Measurements from ENCODE around the gene CLDN25.
"Not testable (repeated sequence)": the region's sequence is repeated elsewhere in the genome, so short reads cannot be mapped to it uniquely, and the experiment has no call there.

The CLDN25 gene

GRCh38 chr11:113779496-113779895 is at the start of gene CLDN25:
CLDN25 (plus strand) TSS chr11:113779796; CDS start chr11:113779796, 0 bp downstream.
- DNase-seq (ENCODE audit: low read depth, low spot score) = no peak
- no CpG with 5 or more reads among the region's 4 CpGs for WGBS (ENCODE audit: insufficient coverage, insufficient read length)
- Histone ChIP-seq H3K36me3 (ENCODE audit: control insufficient read depth, insufficient read depth, low read length) (no peaks in the 10 kb centered on the region), H3K9me3 (ENCODE audit: control insufficient read depth, insufficient read depth, low read length) (no peaks in the 10 kb centered on the region), H3K27me3 (ENCODE audit: control insufficient read depth, insufficient read depth, low read length) (no peaks in the 10 kb centered on the region), H3K4me1 (ENCODE audit: control insufficient read depth, insufficient read depth, low read length) (no peaks in the 10 kb centered on the region), H3K27ac (ENCODE audit: low read length) (no peak within 1 kb of the TSS), H3K4me3 (ENCODE audit: low read length) (no peak within 1 kb of the TSS)

DNA sequence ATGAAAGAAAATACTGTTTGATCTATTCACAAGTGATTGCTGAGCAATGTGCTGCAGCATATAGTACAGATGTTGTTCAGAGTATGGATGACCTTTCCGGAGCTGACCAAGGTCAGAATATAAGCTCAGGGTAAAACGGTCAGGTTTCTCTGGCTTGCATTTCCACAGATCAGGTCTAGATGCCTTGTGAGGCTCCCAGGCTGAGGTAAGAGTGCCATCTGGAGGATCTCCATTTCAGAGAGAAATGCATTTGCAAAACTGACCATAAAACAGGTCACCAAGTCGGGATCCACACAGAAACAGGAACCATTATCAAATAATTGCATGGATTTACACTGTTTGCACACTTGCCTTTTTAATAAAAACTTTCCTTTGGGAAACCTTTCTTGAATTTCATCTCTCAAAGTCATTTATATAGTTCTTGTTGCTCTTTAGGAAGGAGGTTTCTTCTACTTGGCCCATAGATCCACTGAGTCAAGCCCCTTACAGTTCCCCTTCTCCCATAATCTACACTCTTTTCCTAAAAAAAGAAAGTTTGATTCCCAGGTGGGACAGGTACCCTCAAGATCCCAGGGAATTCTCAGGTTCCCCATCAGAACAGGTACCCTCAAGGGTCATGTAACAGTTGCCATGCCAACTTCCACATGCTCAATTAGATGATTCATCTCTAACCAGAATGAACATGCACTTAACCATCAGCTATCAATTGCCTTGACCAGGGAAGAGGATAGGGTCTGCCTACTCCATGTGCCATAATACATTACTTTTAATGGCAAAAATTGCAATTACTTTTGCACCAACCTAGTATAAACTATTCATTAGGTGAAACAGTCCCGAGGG is 48.5 kb upstream of the CLDN25 start:
- WGBS (ENCODE audit: insufficient coverage, insufficient read length) = no CpG with 5 or more reads among the region's 4 CpGs

DNA sequence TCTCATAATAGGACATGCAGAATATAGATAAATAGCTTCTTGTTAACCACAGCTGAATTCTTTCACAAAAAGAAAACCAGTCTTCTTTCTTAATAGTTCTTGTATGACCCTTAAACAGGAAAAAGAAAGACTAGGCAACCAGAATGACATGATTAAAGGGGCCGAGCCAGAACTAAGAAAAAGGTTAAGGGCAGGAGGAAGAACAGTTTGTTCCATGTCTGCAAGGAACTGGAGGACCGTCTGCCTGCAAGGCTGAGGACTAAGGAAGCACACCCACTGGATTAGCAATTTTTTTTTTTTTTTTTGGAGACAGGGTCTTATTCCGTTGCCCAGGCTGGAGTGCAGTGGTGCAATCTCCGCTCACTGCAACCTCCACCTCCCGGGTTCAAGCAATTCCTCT is 47.5 kb upstream of the CLDN25 start:
- Histone ChIP-seq H3K9me3 (ENCODE audit: control insufficient read depth, insufficient read depth, low read length) (no peaks in the 10 kb centered on the region), H3K27me3 (ENCODE audit: control insufficient read depth, insufficient read depth, low read length) (no peaks in the 10 kb centered on the region), H3K4me3 (ENCODE audit: low read length) (no peak overlapping the region), H3K4me1 (ENCODE audit: control insufficient read depth, insufficient read depth, low read length) (no peaks in the 10 kb centered on the region), H3K27ac (ENCODE audit: low read length) (no peak overlapping the region), H3K36me3 (ENCODE audit: control insufficient read depth, insufficient read depth, low read length) (no peaks in the 10 kb centered on the region; the same call in 1 of the 2 replicates)
- no CpG with 5 or more reads among the region's 5 CpGs for WGBS (ENCODE audit: insufficient coverage, insufficient read length)
- no peak for DNase-seq (ENCODE audit: low read depth, low spot score)

More for the DNA sequence above, 48.5 kb upstream of the CLDN25 start:
- Histone ChIP-seq H3K27me3 (ENCODE audit: control insufficient read depth, insufficient read depth, low read length) (no peaks in the 10 kb centered on the region), H3K27ac (ENCODE audit: low read length) (no peak overlapping the region), H3K4me3 (ENCODE audit: low read length) (no peak overlapping the region), H3K4me1 (ENCODE audit: control insufficient read depth, insufficient read depth, low read length) (no peaks in the 10 kb centered on the region), H3K9me3 (ENCODE audit: control insufficient read depth, insufficient read depth, low read length) (no peaks in the 10 kb centered on the region), H3K36me3 (ENCODE audit: control insufficient read depth, insufficient read depth, low read length) (no peaks in the 10 kb centered on the region; the same call in 1 of the 2 replicates)
- DNase-seq (ENCODE audit: low read depth, low spot score) = peak; percentile 16

DNA sequence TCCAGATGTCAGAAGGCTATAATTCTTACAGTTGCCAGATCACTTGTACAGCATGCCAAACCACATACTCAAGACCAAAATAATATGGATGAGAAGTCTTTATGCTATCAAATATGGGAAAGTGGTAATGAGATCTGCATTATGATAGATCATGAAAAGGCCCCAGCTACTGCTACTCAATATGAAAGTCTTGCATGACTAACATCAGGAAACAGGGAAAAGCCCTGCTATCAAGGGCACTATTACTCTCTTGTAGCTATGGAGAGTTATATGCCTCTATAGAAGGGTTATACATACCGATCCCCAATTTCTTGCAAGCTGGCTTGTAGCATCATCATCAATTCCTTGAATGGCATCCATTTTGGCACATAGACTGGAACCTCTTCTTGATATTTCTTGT is 43.3 kb upstream of the CLDN25 start:
- Histone ChIP-seq H3K27ac (ENCODE audit: low read length) (no peak overlapping the region), H3K4me3 (ENCODE audit: low read length) (no peak overlapping the region), H3K36me3 (ENCODE audit: control insufficient read depth, insufficient read depth, low read length) (no peaks in the 10 kb centered on the region; the same call in 1 of the 2 replicates), H3K9me3 (ENCODE audit: control insufficient read depth, insufficient read depth, low read length) (no peaks in the 10 kb centered on the region), H3K27me3 (ENCODE audit: control insufficient read depth, insufficient read depth, low read length) (no peaks in the 10 kb centered on the region), H3K4me1 (ENCODE audit: control insufficient read depth, insufficient read depth, low read length) (no peaks in the 10 kb centered on the region)
- no peak for DNase-seq (ENCODE audit: low read depth, low spot score)
- WGBS (ENCODE audit: insufficient coverage, insufficient read length) = no CpG with 5 or more reads among the region's 1 CpG

GRCh38 chr11:113752932-113753331 is 26.7 kb upstream of the CLDN25 start:
- Histone ChIP-seq H3K27me3 (ENCODE audit: control insufficient read depth, insufficient read depth, low read length) (no peaks in the 10 kb centered on the region), H3K9me3 (ENCODE audit: control insufficient read depth, insufficient read depth, low read length) (no peaks in the 10 kb centered on the region), H3K27ac (ENCODE audit: low read length) (no peak overlapping the region), H3K4me1 (ENCODE audit: control insufficient read depth, insufficient read depth, low read length) (no peaks in the 10 kb centered on the region), H3K4me3 (ENCODE audit: low read length) (no peak overlapping the region), H3K36me3 (ENCODE audit: control insufficient read depth, insufficient read depth, low read length) (peaks cover 3% of the 10 kb centered on the region; the same call in 1 of the 2 replicates)
- DNase-seq (ENCODE audit: low read depth, low spot score) = no peak
- no CpG with 5 or more reads among the region's 3 CpGs for WGBS (ENCODE audit: insufficient coverage, insufficient read length)

GRCh38 chr11:113760241-113760640 is 19.4 kb upstream of the CLDN25 start:
- H3K36me3 ChIP-seq (ENCODE audit: control insufficient read depth, insufficient read depth, low read length) = peaks cover 3% of the 10 kb centered on the region; the same call in 1 of the 2 replicates
- H3K9me3 ChIP-seq (ENCODE audit: control insufficient read depth, insufficient read depth, low read length) = no peaks in the 10 kb centered on the region
- H3K27me3 ChIP-seq (ENCODE audit: control insufficient read depth, insufficient read depth, low read length) = no peaks in the 10 kb centered on the region
- H3K27ac ChIP-seq (ENCODE audit: low read length) = no peak overlapping the region
- no peaks in the 10 kb centered on the region for H3K4me1 ChIP-seq (ENCODE audit: control insufficient read depth, insufficient read depth, low read length)
- H3K4me3 ChIP-seq (ENCODE audit: low read length) = no peak overlapping the region
- WGBS (ENCODE audit: insufficient coverage, insufficient read length) = no CpG with 5 or more reads among the region's 3 CpGs
- no peak for DNase-seq (ENCODE audit: low read depth, low spot score)

DNA sequence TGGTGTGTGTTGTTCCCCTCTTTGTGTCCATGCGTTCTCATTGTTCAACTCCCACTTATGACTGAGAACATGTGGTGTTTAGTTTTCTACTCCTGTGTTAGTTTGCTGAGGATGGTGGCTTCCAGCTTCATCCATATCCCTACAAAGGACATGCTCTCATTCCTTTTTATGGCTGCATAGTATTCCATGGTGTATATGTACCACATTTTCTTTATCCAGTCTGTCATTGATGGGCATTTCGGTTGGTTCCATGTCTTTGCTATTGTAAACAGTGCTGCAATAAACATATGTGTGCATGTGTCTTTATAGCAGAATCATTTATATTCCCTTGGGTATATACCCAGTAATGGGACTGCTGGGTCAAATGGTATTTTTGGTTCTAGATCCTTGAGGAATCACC is 16.6 kb upstream of the CLDN25 start:
- WGBS (ENCODE audit: insufficient coverage, insufficient read length) = no CpG with 5 or more reads among the region's 2 CpGs
- not testable (repeated sequence) for H3K4me3 ChIP-seq (ENCODE audit: low read length); H3K36me3 ChIP-seq (ENCODE audit: control insufficient read depth, insufficient read depth, low read length); DNase-seq (ENCODE audit: low read depth, low spot score); H3K4me1 ChIP-seq (ENCODE audit: control insufficient read depth, insufficient read depth, low read length); H3K27ac ChIP-seq (ENCODE audit: low read length); H3K27me3 ChIP-seq (ENCODE audit: control insufficient read depth, insufficient read depth, low read length); H3K9me3 ChIP-seq (ENCODE audit: control insufficient read depth, insufficient read depth, low read length)

DNA sequence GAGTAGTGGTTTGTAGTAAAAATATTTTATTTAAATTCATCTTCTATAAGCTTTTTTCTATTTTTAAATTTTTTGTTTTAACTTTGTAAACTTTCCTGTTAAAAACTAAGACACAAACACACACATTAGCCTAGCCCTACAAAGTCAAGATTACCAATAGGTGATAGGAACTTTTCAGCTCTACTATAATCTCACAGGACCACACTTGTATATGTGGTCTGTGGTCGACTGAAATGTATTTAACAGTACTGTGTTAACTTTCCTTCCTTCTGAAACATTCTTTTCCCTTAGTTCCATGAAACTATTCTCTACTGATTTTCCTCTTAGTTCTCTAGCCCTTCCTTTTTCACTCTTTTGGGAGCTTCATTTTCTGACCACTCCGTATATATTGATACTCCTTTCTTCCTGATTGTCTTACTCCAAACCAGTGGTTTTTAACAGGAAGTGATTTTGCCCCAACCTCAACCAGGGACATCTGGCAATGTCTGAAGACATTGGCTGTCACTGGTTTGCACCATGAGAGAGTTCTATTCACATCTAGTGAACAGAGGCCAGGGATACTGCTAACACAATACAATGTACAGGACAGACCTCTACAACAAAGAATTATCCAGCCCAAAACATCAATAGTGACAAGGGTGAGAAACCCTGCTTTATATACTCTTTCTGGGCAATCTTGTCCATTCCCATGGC is 14.9 kb upstream of the CLDN25 start:
- no peaks in the 10 kb centered on the region for H3K4me1 ChIP-seq (ENCODE audit: control insufficient read depth, insufficient read depth, low read length)
- no peak overlapping the region for H3K27ac ChIP-seq (ENCODE audit: low read length)
- H3K4me3 ChIP-seq (ENCODE audit: low read length) = no peak overlapping the region
- no CpG with 5 or more reads among the region's 2 CpGs for WGBS (ENCODE audit: insufficient coverage, insufficient read length)
- DNase-seq (ENCODE audit: low read depth, low spot score) = no peak
- no peaks in the 10 kb centered on the region for H3K27me3 ChIP-seq (ENCODE audit: control insufficient read depth, insufficient read depth, low read length)
- H3K9me3 ChIP-seq (ENCODE audit: control insufficient read depth, insufficient read depth, low read length) = no peaks in the 10 kb centered on the region
- no peaks in the 10 kb centered on the region for H3K36me3 ChIP-seq (ENCODE audit: control insufficient read depth, insufficient read depth, low read length)

DNA sequence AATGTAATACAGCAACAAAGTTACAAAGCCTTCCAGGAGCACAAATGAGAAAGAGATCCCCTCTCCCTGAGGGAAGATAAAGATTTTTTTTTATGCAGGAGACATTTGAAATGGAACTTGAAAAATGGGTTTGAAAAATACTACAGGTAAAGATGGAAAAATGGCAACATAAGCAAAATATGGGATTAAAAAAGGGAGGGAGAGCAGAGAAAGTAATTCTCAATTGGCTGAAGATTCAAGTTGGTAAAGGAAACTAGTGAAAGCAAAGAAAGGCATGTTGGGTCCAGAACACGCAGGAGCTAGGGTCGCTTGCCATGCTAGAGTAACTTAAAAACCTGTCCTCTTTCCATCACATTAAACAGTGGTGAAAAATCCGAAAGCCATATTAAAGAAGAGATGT is 7.6 kb upstream of the CLDN25 start:
- H3K4me3 ChIP-seq (ENCODE audit: low read length) = no peak overlapping the region

DNA sequence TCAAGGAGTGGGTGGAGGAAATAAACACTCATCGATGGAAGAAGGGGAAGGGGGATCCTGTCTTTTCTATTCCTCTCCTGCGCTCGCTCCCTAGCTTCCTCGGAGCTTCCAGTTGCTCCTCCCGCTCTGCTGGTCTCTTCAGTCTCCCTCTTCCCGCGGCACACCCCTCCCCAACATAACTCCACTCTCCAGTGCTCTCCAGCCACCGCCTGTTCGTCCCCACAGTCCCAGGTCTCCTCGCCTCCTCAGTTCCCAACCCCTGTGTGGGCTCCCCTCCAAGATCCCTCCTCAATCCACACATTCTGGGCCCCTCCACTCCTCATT is 6.5 kb upstream of the CLDN25 start:
- Histone ChIP-seq H3K4me1 (ENCODE audit: control insufficient read depth, insufficient read depth, low read length) (no peaks in the 10 kb centered on the region), H3K9me3 (ENCODE audit: control insufficient read depth, insufficient read depth, low read length) (no peaks in the 10 kb centered on the region), H3K36me3 (ENCODE audit: control insufficient read depth, insufficient read depth, low read length) (no peaks in the 10 kb centered on the region), H3K4me3 (ENCODE audit: low read length) (peak overlapping the region; percentile 55), H3K27me3 (ENCODE audit: control insufficient read depth, insufficient read depth, low read length) (no peaks in the 10 kb centered on the region), H3K27ac (ENCODE audit: low read length) (no peak overlapping the region)
- no peak for DNase-seq (ENCODE audit: low read depth, low spot score)
- no CpG with 5 or more reads among the region's 10 CpGs for WGBS (ENCODE audit: insufficient coverage, insufficient read length)

More for the DNA sequence above, 7.6 kb upstream of the CLDN25 start:
- Histone ChIP-seq H3K36me3 (ENCODE audit: control insufficient read depth, insufficient read depth, low read length) (no peaks in the 10 kb centered on the region), H3K4me1 (ENCODE audit: control insufficient read depth, insufficient read depth, low read length) (no peaks in the 10 kb centered on the region), H3K27me3 (ENCODE audit: control insufficient read depth, insufficient read depth, low read length) (no peaks in the 10 kb centered on the region), H3K9me3 (ENCODE audit: control insufficient read depth, insufficient read depth, low read length) (no peaks in the 10 kb centered on the region), H3K27ac (ENCODE audit: low read length) (no peak overlapping the region)
- no peak for DNase-seq (ENCODE audit: low read depth, low spot score)
- WGBS (ENCODE audit: insufficient coverage, insufficient read length) = no CpG with 5 or more reads among the region's 3 CpGs
